GM23338 (cell line): ENCODE measurements around the gene FAM98C. TPM values are rescaled to one million over a fixed set of nuclear protein-coding genes. Genes with fewer than 3 reads are reported as not detected.

Source experiments
- ATAC-seq: fragments of 200-7000 bp; cut with Tn5 transposase; 3 replicates; pipeline ENCODE4 v1.9.1; 2020
- DNase-seq: peaks from one replicate; pipeline ENCODE4 v3.0.0-alpha.2; 2015; ENCODE audit warnings: low spot score
- H2AFZ ChIP-seq: fragments of 200-600 bp; sonication (generic); 2 replicates; pipeline ENCODE4 v1.8.0; 2016; ENCODE audit warnings: antibody characterized with exemption, mild to moderate bottlenecking, moderate library complexity
- H3F3A ChIP-seq: fragments of 200-600 bp; sonication (generic); replicated peaks from 2 replicates; pipeline ENCODE4 v1.8.0; 2017; ENCODE audit warnings: antibody characterized with exemption, mixed run types, low read depth
- H3K27ac ChIP-seq: fragments of 200-600 bp; sonication (generic); 2 replicates; pipeline ENCODE4 v1.6.1; 2016; ENCODE audit warnings: low read depth
- H3K27me3 ChIP-seq: fragments of 200-600 bp; sonication (generic); 2 replicates; pipeline ENCODE4 v1.8.0; 2016; ENCODE audit warnings: mild to moderate bottlenecking, mixed run types, moderate library complexity; ENCODE audit not compliant: insufficient read depth
- H3K36me3 ChIP-seq: fragments of 200-600 bp; sonication (generic); 2 replicates; pipeline ENCODE4 v1.8.0; 2016; ENCODE audit warnings: mild to moderate bottlenecking; ENCODE audit not compliant: insufficient read depth
- H3K4me1 ChIP-seq: fragments of 200-600 bp; sonication (generic); 2 replicates; pipeline ENCODE4 v1.8.0; 2016; ENCODE audit warnings: mild to moderate bottlenecking, moderate library complexity; ENCODE audit not compliant: insufficient read depth
- H3K4me2 ChIP-seq: fragments of 200-600 bp; sonication (generic); 2 replicates; pipeline ENCODE4 v1.7.1; 2017; ENCODE audit warnings: mixed run types
- H3K4me3 ChIP-seq: fragments of 200-600 bp; sonication (generic); 2 replicates; pipeline ENCODE4 v1.6.1; 2016; ENCODE audit warnings: mixed run types
- H3K79me2 ChIP-seq: fragments of 200-600 bp; sonication (generic); replicated peaks from 2 replicates; pipeline ENCODE4 v1.8.0; 2017; ENCODE audit warnings: mild to moderate bottlenecking; ENCODE audit not compliant: insufficient read depth
- H3K9me2 ChIP-seq: fragments of 200-600 bp; sonication (generic); 2 replicates; pipeline ENCODE4 v1.8.0; 2017; ENCODE audit not compliant: insufficient read depth
- H4K20me1 ChIP-seq: fragments of 200-600 bp; sonication (generic); replicated peaks from 2 replicates; pipeline ENCODE4 v1.8.0; 2017; ENCODE audit warnings: mild to moderate bottlenecking; ENCODE audit not compliant: insufficient read depth
- H3K27ac Mint-ChIP-seq: 2 replicates; pipeline ENCODE4 v1.8.0; 2020; ENCODE audit warnings: inconsistent platforms, mild to moderate bottlenecking, moderate library complexity, mixed read lengths
- H3K27me3 Mint-ChIP-seq: 3 replicates; pipeline ENCODE4 v1.8.0; 2022; ENCODE audit warnings: low read depth, mild to moderate bottlenecking, moderate library complexity, mixed read lengths, inconsistent platforms; ENCODE audit not compliant: insufficient read depth, poor library complexity
- H3K36me3 Mint-ChIP-seq: 3 replicates; pipeline ENCODE4 v1.8.0; 2021; ENCODE audit warnings: low read depth, mild to moderate bottlenecking, inconsistent platforms, moderate library complexity, mixed read lengths
- H3K4me1 Mint-ChIP-seq: 3 replicates; pipeline ENCODE4 v1.8.0; 2020; ENCODE audit warnings: mild to moderate bottlenecking, inconsistent platforms, mixed read lengths
- H3K4me3 Mint-ChIP-seq: 3 replicates; pipeline ENCODE4 v1.8.0; 2021; ENCODE audit warnings: moderate library complexity, mild to moderate bottlenecking, inconsistent platforms, mixed read lengths
- H3K9me3 Mint-ChIP-seq: 3 replicates; pipeline ENCODE4 v1.8.0; 2020; ENCODE audit warnings: moderate library complexity, mild to moderate bottlenecking, inconsistent platforms, mixed read lengths
- CREB1 ChIP-seq: fragments of 250-450 bp; sonication (Bioruptor Pico); IDR thresholded peaks from 2 replicates; pipeline ENCODE4 v1.5.0; 2020; ENCODE audit warnings: low read depth, mild to moderate bottlenecking, moderate library complexity
- EZH2 ChIP-seq: fragments of 200-600 bp; sonication (generic); IDR thresholded peaks from one replicate; pipeline ENCODE4 v1.8.0; 2017; ENCODE audit warnings: antibody characterized with exemption, mild to moderate bottlenecking, low read depth; ENCODE audit not compliant: unreplicated experiment
- EZH2phosphoT487 ChIP-seq: fragments of 200-600 bp; sonication (generic); IDR thresholded peaks from one replicate; pipeline ENCODE4 v1.8.1; 2018; ENCODE audit warnings: antibody characterized with exemption; ENCODE audit not compliant: unreplicated experiment
- JUNB ChIP-seq: IDR thresholded peaks from one replicate; pipeline ENCODE4 v1.6.1; 2016; ENCODE audit warnings: antibody characterized with exemption; ENCODE audit not compliant: unreplicated experiment
- NANOG ChIP-seq: IDR thresholded peaks from 2 replicates; pipeline ENCODE4 v1.6.1; 2016; ENCODE audit warnings: antibody characterized with exemption, borderline replicate concordance
- POLR2AphosphoS5 ChIP-seq: IDR thresholded peaks from 2 replicates; pipeline ENCODE4 v1.6.1; 2016; ENCODE audit warnings: antibody characterized with exemption, low read depth
- STAT1 ChIP-seq: IDR thresholded peaks from one replicate; pipeline ENCODE4 v1.6.1; 2016; ENCODE audit warnings: antibody characterized with exemption; ENCODE audit not compliant: unreplicated experiment
- ZNF114 ChIP-seq: fragments of 250-450 bp; sonication (Bioruptor Pico); IDR thresholded peaks from 2 replicates; pipeline ENCODE4 v1.5.0; 2020; ENCODE audit warnings: mild to moderate bottlenecking, moderate library complexity
- ZNF331 ChIP-seq: fragments of 250-450 bp; sonication (Bioruptor Pico); IDR thresholded peaks from 2 replicates; pipeline ENCODE4 v1.5.0; 2020; ENCODE audit warnings: low read depth, mild to moderate bottlenecking, moderate library complexity
- polyA plus RNA-seq: library from polyadenylated mRNA; unstranded; fragments of >200 nt; fragmentation: Nextera tagmentation; extraction: Ambion mirVana; gene quantifications from 2 replicates; pipeline ENCODE4 v1.2.1, GENCODE V29; 2016
- total RNA-seq: library from RNA; depleted of rRNA; stranded (reverse); fragments of >200 nt; shearing (Covaris generic); gene quantifications from 2 replicates; pipeline ENCODE4 v1.2.3, GENCODE V29; 2014
- TF ChIP-seq, protein P1 (sequence below): IDR thresholded peaks from one replicate; pipeline ENCODE4 v1.6.1; 2018; ENCODE audit warnings: antibody characterized with exemption; ENCODE audit not compliant: unreplicated experiment
- TF ChIP-seq, protein P2 (sequence below): fragments of 250-450 bp; sonication (Bioruptor Pico); IDR thresholded peaks from 2 replicates; pipeline ENCODE4 v1.5.0; 2020; ENCODE audit warnings: mild to moderate bottlenecking, moderate library complexity
- TF ChIP-seq, protein P3 (sequence below): IDR thresholded peaks from 2 replicates; pipeline ENCODE4 v1.6.1; 2016; ENCODE audit warnings: antibody characterized with exemption
- TF ChIP-seq, protein P4 (sequence below), 2 experiments: fragments of 200-600 bp in 1 of 2; sonication (generic) in 1 of 2; conservative IDR thresholded peaks; 2 replicates each; pipeline versions ENCODE4 v1.5.1 to v1.6.1; 2016 to 2017; ENCODE audit warnings: antibody characterized with exemption in 2 of 2, low read depth in 2 of 2, mild to moderate bottlenecking in 2 of 2, moderate library complexity in 1 of 2

Gene FAM98C
- total and polyA plus RNA-seq, 2 experiments from 2014 or later, result 4.3 to 7.6 TPM

DNA sequence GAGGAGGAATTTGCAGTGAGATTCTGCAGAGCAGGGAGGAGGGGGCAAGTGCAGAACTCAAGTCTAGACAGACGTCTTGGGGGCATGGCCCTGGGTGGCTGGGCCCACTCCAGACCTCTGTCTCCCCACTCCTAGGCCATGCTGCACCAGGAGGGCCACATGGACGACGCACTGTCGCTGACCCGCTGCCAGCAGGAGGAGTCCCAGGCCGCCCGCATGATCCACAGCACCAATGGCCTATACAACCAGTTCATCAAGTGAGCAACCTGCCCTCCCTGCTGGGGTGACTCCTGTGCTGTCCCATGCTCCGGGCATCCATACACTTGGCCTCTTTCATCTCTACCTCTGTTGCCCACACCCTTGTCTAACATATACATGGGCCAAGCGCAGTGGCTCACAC is 48.7 kb downstream of the FAM98C start:
- Histone ChIP-seq H3K79me2 (no peaks in the 10 kb centered on the region), H3K4me1 (0 out of 2 replicates have a peak, but pooled peaks cover 4% of the 10 kb centered on the region), H3K9me2 (no peaks in the 10 kb centered on the region), H3K36me3 (peaks cover 27% of the 10 kb centered on the region), H3F3A (peaks cover 15% of the 10 kb centered on the region; the same call in 1 of the 2 replicates), H4K20me1 (peaks cover 12% of the 10 kb centered on the region; the same call in 1 of the 2 replicates), H3K27ac (no peak overlapping the region), H2AFZ (no peak overlapping the region), H3K4me2 (no peak overlapping the region), H3K27me3 (no peaks in the 10 kb centered on the region), H3K4me3 (no peak overlapping the region)
- ATAC-seq (no peak), DNase-seq (no peak)
- Mint-ChIP-seq H3K9me3 (no peaks in the 10 kb centered on the region), H3K27me3 (peaks cover 5% of the 10 kb centered on the region), H3K36me3 (peaks cover 74% of the 10 kb centered on the region), H3K4me3 (no peak overlapping the region), H3K27ac (no peak overlapping the region), H3K4me1 (peaks cover 10% of the 10 kb centered on the region)
- TF ChIP-seq EZH2phosphoT487, result no peak
- TF ChIP-seq, protein P1, sequence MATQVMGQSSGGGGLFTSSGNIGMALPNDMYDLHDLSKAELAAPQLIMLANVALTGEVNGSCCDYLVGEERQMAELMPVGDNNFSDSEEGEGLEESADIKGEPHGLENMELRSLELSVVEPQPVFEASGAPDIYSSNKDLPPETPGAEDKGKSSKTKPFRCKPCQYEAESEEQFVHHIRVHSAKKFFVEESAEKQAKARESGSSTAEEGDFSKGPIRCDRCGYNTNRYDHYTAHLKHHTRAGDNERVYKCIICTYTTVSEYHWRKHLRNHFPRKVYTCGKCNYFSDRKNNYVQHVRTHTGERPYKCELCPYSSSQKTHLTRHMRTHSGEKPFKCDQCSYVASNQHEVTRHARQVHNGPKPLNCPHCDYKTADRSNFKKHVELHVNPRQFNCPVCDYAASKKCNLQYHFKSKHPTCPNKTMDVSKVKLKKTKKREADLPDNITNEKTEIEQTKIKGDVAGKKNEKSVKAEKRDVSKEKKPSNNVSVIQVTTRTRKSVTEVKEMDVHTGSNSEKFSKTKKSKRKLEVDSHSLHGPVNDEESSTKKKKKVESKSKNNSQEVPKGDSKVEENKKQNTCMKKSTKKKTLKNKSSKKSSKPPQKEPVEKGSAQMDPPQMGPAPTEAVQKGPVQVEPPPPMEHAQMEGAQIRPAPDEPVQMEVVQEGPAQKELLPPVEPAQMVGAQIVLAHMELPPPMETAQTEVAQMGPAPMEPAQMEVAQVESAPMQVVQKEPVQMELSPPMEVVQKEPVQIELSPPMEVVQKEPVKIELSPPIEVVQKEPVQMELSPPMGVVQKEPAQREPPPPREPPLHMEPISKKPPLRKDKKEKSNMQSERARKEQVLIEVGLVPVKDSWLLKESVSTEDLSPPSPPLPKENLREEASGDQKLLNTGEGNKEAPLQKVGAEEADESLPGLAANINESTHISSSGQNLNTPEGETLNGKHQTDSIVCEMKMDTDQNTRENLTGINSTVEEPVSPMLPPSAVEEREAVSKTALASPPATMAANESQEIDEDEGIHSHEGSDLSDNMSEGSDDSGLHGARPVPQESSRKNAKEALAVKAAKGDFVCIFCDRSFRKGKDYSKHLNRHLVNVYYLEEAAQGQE, result no peak
- TF ChIP-seq JUNB, result no peak
- TF ChIP-seq, protein P2, sequence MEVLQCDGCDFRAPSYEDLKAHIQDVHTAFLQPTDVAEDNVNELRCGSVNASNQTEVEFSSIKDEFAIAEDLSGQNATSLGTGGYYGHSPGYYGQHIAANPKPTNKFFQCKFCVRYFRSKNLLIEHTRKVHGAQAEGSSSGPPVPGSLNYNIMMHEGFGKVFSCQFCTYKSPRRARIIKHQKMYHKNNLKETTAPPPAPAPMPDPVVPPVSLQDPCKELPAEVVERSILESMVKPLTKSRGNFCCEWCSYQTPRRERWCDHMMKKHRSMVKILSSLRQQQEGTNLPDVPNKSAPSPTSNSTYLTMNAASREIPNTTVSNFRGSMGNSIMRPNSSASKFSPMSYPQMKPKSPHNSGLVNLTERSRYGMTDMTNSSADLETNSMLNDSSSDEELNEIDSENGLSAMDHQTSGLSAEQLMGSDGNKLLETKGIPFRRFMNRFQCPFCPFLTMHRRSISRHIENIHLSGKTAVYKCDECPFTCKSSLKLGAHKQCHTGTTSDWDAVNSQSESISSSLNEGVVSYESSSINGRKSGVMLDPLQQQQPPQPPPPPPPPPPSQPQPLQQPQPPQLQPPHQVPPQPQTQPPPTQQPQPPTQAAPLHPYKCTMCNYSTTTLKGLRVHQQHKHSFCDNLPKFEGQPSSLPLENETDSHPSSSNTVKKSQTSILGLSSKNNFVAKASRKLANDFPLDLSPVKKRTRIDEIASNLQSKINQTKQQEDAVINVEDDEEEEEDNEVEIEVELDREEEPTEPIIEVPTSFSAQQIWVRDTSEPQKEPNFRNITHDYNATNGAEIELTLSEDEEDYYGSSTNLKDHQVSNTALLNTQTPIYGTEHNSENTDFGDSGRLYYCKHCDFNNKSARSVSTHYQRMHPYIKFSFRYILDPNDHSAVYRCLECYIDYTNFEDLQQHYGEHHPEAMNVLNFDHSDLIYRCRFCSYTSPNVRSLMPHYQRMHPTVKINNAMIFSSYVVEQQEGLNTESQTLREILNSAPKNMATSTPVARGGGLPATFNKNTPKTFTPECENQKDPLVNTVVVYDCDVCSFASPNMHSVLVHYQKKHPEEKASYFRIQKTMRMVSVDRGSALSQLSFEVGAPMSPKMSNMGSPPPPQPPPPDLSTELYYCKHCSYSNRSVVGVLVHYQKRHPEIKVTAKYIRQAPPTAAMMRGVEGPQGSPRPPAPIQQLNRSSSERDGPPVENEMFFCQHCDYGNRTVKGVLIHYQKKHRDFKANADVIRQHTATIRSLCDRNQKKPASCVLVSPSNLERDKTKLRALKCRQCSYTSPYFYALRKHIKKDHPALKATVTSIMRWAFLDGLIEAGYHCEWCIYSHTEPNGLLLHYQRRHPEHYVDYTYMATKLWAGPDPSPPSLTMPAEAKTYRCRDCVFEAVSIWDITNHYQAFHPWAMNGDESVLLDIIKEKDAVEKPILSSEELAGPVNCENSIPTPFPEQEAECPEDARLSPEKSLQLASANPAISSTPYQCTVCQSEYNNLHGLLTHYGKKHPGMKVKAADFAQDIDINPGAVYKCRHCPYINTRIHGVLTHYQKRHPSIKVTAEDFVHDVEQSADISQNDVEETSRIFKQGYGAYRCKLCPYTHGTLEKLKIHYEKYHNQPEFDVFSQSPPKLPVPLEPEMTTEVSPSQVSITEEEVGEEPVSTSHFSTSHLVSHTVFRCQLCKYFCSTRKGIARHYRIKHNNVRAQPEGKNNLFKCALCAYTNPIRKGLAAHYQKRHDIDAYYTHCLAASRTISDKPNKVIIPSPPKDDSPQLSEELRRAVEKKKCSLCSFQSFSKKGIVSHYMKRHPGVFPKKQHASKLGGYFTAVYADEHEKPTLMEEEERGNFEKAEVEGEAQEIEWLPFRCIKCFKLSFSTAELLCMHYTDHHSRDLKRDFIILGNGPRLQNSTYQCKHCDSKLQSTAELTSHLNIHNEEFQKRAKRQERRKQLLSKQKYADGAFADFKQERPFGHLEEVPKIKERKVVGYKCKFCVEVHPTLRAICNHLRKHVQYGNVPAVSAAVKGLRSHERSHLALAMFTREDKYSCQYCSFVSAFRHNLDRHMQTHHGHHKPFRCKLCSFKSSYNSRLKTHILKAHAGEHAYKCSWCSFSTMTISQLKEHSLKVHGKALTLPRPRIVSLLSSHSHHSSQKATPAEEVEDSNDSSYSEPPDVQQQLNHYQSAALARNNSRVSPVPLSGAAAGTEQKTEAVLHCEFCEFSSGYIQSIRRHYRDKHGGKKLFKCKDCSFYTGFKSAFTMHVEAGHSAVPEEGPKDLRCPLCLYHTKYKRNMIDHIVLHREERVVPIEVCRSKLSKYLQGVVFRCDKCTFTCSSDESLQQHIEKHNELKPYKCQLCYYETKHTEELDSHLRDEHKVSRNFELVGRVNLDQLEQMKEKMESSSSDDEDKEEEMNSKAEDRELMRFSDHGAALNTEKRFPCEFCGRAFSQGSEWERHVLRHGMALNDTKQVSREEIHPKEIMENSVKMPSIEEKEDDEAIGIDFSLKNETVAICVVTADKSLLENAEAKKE (CRISPR knock-in tag), result no peak
- TF ChIP-seq NANOG, result no peak
- TF ChIP-seq EZH2, result no peak
- no peak for TF ChIP-seq POLR2AphosphoS5
- TF ChIP-seq, protein P3, sequence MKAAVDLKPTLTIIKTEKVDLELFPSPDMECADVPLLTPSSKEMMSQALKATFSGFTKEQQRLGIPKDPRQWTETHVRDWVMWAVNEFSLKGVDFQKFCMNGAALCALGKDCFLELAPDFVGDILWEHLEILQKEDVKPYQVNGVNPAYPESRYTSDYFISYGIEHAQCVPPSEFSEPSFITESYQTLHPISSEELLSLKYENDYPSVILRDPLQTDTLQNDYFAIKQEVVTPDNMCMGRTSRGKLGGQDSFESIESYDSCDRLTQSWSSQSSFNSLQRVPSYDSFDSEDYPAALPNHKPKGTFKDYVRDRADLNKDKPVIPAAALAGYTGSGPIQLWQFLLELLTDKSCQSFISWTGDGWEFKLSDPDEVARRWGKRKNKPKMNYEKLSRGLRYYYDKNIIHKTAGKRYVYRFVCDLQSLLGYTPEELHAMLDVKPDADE, result no peak
- no peak for TF ChIP-seq ZNF114 (CRISPR knock-in tag)
- TF ChIP-seq, protein P4, sequence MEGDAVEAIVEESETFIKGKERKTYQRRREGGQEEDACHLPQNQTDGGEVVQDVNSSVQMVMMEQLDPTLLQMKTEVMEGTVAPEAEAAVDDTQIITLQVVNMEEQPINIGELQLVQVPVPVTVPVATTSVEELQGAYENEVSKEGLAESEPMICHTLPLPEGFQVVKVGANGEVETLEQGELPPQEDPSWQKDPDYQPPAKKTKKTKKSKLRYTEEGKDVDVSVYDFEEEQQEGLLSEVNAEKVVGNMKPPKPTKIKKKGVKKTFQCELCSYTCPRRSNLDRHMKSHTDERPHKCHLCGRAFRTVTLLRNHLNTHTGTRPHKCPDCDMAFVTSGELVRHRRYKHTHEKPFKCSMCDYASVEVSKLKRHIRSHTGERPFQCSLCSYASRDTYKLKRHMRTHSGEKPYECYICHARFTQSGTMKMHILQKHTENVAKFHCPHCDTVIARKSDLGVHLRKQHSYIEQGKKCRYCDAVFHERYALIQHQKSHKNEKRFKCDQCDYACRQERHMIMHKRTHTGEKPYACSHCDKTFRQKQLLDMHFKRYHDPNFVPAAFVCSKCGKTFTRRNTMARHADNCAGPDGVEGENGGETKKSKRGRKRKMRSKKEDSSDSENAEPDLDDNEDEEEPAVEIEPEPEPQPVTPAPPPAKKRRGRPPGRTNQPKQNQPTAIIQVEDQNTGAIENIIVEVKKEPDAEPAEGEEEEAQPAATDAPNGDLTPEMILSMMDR (conservative IDR thresholded peaks at IDR 0.05; ENCODE audit: low read depth in 2 of 2), result no peak
- no peak for TF ChIP-seq ZNF331 (CRISPR knock-in tag)
- no peak for TF ChIP-seq CREB1 (CRISPR knock-in tag)
- no peak for TF ChIP-seq STAT1
